Putamen (tissue), 1 donor: ENCODE measurements around the gene GDPGP1.
"Not testable (repeated sequence)": the region's sequence is repeated elsewhere in the genome, so short reads cannot be mapped to it uniquely, and the experiment has no call there.

Experiments
- DNase-seq: peaks from one replicate; pipeline ENCODE4 v3.0.0-alpha.2; 2016; ENCODE audit warnings: low spot score

GDPGP1 gene

DNA sequence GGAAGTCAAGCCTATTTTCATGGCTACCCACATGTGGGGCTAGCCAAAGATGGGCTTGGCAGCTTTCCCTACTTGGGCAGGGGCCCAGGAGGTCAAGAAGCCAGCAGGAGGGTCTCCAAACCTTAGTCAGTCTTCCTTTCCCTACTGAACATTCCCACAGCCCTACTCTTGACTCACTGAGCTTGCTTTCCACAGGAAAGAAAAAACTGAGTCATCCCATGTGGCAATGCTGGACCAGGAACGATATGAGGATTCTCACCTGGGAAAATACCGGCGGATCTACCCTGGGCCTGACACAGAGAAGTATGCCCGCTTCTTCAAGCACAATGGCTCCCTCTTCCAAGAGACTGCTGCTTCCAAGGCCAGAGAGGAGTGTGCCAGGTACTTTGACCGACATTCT, 27.8 kb downstream of the GDPGP1 start:
- DNase-seq = no peak

DNA sequence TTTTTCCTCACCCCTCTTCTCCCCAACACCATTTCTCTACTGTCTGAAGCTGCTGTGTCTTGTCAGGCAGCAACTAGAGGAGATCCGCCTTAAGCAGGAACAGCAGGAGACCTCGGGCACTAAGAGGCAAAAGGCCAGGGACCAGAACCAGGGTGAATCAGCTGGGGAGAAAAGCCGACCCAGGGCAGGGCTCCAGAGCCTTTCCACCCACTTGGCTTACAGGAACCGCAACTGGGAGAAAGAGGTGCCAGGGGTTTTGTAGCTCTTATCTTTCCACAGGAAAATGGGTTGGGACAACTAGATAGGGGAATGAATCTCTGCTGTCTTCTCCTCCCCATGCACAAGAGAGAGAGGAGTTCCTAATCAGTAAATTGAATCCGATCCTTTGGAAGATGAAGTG, 28.4 kb downstream of the GDPGP1 start:
- no peak for DNase-seq

DNA sequence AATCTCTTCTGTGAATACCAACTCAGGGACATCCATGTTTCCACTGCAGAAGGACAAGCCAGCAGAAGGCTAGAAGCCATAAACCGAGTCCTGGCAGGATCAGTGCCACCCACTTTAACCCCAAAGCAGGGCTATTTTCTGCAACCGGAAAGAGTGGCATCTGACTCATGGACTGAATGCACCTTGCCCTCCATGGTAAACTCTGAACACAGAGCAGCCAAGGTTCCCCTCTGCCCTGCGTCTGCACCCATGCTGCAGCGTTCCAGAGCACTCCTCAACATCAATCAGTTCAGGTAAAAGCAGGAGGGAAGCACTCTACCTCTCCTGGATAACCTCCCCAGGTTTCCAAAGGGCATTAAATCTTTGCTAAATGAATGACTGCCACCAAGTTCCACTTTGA, 30.7 kb downstream of the GDPGP1 start:
- no peak for DNase-seq

DNA sequence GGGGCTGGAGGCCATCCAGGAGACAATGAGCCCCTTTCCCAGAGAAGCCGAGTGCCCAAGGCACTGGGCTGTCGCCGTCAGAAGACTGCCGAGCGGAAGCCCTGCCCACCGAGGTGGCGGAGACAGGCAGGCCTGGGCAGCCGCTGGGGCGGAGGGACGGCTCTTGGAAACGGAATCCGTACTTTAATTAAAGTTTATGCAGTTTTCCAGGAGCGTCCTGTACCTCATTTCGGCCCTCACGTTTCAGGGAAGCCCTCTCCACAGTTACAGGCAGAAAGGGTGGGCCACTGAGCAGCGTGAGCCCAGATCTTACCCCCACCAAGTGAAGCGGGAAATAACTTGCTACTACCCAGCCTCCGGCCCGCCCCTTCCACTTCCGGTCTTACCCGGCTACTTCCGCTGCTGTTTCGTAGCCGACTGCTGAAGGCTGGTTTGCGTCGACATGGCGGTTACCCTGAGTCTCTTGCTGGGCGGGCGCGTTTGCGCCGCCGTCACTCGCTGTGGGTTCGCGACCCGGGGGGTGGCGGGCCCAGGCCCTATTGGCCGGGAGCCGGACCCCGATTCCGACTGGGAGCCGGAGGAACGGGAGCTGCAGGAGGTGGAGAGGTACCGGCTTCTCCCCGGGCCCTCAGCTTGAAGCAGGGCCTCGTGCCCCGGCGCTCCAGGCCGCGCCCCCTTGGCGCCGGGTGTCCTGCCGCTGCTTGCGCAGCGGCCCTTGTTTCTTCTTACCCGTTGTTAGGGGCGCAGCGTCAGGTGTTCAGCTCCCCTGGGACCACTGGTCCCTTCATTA, 31.5 kb downstream of the GDPGP1 start, which contains the start of gene NGRN:
Gene NGRN, plus strand, starts transcription at position 402 of the 790 bp plus-strand sequence. Its CDS starts 41 bp downstream, at position 443.
- peak; percentile 95 for DNase-seq

DNA sequence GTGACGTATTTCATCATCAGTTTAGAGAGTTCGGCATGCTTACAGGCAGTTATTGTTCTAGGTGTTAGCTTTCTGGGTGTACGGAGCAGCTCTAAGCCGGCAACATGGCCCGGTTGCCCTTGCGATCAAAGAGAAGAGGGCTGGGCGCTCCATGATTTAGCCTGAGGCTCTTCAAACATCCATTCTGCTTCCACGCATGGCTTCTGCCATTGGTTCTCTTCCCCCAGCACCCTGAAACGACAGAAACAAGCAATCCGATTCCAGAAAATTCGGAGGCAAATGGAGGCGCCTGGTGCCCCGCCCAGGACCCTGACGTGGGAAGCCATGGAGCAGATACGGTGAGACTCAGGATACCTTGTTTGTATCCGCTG, 32.0 kb downstream of the GDPGP1 start:
- DNase-seq = peak; percentile 38

DNA sequence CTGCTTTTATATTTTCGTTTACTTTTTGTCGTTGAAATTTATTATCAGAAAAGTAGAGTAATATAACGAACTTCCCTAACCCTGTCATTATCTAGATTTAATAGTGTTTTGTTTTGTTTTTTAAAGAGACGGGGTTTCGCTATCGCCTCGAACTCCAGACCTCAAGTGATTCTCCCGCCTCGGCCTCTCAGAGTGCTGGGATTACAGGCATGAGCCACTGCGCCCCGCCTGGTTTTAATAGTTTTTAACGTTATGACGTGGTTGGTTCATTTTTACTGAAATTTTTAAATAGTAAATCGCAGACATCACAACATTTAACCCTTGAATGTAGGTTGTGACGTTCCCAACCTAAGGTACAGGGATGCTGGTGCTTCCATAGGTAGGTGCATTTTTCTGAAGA, 32.5 kb downstream of the GDPGP1 start:
- peak; percentile 14 for DNase-seq

DNA sequence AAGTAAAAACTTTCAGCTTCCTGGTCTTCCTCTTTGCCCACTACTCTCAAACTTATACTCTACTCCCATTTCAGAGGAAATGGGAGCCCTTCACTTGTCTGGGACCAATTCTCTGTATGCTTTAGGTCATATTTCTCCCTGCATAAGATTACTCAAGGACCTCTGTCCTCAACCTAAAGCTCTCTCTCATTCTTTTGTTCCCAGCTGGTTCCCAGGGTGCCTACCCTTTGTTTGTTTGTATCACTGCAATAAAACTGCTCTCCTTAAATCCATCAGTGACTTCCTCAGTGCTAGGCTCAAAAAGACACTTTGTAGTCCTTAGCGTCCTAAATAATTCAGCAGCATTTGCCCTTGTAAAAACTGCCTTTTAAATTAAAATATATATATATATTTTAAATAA, 34.4 kb downstream of the GDPGP1 start:
- no peak for DNase-seq

DNA sequence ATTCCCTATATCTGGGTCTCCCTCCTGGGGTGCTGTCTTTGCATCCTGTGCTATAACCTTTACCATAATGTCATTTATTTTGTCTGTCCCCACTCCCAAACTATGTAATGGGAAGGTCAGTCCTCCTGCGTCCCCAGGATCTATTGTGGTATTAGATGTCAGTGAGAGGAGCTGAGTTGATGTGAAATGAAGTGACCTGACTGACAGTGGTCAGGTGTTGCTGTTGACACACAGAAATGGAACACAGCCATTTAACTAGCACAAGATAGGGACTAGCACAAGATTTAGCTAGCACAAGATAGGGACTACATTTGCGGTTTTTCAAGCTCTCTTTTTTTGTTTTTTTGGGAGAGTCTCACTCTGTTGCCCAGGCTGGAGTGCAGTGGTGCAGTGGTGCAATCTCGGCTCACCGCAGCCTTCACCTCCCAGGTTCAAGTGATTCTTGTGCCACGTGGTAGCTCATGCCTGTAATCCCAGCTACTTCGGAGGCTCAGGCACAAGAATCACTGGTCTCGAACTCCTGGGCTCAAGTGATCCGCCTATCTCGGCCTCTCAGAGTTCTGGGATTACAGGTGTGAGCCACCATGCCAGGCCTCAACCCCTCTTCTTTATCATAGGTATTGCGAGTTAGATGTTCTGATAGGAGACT, 36.6 kb downstream of the GDPGP1 start:
- no peak for DNase-seq

DNA sequence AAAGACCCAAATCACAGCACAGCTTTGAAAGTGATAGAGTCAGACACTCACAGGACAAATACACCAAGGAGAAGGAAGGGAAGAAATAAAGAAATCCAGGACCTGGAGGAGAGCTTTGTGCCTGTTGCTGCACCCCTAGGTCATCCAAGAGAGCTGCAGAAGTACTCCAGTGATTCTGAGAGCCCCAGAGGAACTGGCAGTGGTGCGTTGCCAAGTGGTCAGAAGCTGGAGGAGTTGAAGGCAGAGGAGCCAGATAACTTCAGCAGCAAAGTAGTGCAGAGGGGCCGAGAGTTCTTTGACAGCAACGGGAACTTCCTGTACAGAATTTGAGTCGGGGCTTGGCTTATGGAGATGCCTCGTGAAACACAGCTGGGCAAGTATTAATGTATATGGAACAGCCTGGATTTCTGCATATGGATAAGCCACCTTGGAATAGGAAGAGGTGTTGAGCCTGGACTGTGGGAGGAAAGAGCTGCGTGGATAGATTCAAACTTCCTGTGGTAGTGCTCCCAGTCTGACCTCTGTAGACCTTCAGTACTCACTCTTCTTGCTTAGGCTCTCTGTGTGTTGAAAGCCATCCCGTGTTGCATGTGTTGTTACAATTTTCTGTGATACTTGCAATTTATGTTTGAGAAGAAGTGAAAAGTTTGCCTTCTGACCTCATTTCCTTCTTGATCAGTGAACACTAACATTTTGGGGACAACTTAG, 37.6 kb downstream of the GDPGP1 start:
- no peak for DNase-seq

DNA sequence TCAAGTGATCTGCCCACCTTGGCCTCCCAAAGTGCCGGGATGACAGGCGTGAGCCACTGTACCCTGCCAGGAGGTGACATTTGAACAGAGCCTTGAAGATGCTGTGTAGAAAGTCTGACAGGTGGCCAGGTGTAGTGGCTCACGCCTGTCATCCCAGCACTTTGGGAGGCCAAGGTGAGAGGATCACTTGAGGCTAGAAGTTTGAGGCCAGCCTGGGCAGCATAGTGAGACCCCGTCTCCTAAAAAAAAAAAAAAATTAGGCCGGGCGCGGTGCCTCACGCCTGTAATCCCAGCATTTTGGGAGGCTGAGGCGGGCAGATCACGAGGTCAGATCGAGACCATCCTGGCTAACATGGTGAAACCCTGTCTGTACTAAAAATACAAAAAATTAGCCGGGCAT, 44.5 kb downstream of the GDPGP1 start:
- DNase-seq = not testable (repeated sequence)

DNA sequence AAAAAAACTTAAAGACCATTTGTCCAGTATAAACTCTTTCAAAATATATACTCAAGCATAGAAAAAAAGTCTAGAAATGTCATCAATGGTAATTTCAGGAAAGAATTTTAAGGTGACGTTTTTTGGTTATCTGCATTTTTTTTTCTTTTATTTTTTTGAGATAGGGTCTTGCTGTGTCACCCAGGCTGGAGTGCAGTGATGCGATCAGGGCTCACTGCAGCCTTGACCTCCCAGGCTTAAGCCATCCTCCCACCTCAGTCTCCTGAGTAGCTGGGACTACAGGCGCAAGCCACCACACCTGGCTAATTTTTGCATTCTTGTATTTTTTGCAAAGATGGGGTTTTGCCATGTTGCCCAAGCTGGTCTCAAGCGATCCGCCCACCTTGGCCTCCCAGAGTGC, 46.7 kb downstream of the GDPGP1 start:
- not testable (repeated sequence) for DNase-seq

DNA sequence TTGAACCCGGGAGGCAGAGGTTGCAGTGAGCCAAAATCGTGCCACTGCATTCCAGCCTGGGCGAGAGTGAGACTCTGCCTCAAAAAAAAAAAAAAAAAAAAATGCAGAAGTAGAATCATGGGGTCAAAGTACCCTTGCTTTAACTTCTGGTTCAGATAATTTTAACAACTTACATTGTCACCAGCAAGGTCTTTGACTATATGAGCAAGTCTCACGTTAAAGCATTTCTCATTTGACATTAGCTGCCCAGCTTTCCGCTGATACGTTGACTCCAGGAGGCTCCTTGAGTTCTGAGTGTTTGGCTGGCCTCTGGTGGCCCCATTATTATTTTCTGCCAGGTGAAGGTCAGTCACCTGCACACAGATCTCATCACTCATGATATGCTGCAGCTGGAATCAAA, 47.6 kb downstream of the GDPGP1 start:
- DNase-seq = not testable (repeated sequence)

DNA sequence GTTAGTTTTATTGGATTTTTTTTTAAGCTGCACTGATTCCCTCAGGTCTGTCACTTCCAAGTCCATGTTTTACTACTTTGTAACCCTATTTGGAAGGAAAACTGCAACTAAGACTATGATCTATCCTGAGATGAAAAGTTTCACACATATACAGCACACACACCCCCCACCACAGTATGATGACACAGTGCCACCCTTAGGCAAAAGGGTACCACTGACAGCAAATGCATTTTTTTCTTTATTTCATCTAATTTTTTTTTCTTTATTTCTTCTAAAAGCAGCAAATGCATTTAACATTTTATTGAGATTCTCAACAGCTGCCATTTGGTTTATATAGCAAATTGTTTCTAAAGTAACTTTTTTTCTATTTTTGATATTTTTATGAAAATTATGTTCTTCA, 52.7 kb downstream of the GDPGP1 start:
- DNase-seq = no peak

DNA sequence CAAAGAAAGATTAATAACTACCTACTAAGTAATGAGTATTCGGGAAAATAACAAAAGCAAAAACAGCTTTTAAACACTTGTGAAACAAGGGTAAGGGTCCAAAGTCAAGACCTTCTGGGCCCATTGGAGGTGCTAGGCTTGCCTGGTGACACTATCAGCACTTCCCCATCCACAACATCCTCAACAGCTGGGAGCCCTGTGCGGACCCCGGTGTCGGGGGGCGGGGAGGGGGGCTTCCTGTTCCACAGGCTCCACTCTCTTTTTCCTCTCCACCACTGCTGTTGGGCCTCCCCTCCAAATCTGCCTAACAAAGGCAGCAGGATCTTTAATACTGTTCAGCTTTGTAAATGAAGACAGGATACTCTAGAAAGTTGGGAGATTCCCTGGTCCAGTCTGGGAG, 53.1 kb downstream of the GDPGP1 start:
- no peak for DNase-seq

DNA sequence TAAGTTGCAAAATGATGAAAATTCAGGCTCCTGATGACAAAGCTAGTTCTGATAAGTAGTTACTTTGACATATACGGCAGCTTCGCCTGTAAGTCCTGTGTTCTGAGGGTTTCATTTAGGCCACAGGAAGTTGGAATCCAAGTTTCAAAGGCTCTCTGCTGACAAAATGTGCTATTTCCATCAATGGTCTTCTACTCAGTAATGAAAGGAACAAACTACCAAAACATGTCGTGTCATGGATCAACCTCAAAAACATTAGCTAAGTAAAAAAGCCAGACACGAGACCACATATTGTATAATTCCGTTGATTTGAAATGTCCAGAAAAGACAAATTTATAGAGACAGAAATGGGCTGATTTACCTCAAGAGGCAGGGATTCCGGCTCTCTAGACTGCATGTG, 53.9 kb downstream of the GDPGP1 start:
- DNase-seq = no peak

DNA sequence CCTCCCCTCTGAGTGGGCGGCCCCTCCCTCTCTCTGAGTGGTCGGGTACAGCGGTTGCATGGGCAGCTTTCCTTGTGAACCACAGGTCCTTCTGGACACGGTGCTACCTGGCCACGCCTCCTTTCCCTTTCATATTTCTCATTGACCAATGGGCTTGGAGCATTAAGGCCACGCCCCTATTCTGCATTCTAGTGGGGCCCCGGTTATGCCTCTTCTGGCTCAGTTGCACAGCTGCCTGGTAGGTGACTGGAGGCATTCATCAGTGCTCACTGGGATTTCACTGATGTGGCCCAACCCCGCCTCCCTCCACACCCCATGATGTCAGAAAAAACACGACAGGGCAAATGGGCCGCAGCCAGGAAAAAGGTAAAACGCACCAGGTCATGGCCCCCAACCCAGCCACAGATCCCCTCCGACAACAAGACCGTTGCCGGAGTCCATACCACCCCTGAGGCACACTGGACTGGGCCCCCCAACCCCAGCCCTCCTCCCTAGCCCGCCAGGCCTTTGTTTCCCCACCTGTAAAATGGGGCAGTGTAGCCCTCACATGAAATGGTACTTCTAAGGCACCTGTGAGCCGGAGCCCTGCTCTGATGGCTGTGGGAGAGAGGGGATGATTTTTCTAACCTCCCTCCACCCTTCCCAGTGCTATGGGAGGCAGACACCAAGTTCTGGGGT, 57.8 kb downstream of the GDPGP1 start:
- DNase-seq = no peak

DNA sequence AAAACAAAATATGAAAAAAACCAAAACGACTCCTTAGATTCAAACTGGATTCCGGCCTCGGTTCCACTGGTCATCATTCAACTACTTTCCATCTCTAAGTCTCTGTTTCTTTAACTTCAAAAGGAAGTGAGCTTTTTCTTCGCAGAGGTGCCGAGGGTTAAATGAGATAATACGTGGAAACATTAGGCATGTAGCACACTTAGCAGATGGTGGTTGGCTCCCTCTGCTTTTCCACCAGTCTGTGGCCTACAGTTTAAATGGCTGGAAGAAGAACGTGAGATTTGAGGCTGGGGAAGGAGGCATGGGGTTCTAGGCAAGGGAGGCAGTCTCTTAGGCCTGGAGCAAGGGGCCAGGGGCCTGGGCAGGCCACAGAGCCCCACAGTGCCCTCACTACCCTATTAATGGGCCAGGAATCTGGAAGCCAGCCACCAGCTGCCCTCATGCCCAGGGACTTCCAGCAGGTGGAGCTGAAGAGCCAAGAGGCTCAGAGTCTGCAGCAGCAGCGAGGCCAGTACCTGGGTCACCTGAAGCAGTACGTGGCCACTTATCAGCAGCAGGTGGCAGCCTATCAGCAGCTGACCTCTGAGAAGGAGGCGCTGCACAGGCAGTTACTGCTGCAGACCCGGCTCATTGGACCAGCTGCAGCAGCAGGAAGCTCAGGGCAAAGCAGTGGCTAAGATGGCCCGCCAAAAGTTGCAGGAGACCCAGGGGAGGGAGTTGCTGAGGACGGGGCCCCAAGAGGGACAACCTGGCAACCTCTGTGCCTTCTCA, 59.2 kb downstream of the GDPGP1 start:
- not testable (repeated sequence) for DNase-seq

DNA sequence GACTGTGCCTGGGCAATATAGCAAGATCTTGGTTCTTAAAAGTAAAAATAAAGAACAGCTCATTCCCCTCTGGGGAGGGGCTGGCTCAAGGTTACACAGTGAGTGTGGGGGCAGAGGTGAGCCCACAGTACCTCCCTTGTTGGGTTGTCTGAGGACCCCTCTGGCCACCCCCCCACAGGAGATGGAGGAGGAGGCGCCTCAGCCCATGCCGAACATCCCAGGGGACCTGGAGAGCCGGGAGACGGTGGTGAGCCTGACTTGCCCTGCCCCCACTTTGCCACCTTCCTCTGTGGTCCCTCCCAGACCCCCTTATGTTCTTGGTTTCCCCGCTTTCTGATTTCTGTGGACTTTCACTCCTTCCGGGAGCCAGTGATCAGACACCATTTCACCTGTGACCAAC, 60.1 kb downstream of the GDPGP1 start:
- no peak for DNase-seq

DNA sequence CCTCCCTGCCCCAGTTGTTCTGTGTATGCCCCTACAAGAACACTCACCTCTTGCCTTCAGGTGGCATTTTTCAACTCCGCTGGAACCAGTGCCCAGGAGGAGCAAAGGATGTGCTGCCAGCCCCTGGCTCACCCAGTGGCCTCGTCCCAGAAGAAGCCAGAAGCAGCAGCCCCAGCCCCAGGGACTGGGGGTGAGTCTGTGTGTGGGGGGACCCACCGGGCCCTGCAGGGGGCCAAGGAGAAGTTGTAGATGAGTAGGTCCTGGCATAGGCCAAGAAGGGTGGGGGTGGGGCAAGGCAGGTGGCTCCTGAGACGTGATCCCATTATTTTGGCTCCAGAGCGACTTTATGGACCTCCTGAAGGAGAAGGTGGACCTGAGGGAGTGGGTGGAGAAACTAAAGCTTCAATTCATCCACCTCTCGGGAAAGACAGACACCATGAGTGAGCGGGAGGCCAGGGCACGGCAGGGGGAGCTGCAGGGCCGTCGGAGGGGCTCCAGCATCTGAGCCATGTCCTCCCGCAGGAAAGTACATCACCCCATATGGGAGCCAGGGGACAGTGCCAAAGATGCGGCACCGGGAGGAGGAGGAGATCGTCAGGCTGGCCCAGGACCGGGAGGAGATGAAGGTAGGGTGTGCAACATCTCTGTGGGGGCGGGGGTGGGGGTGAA, 60.7 kb downstream of the GDPGP1 start:
- no peak for DNase-seq

DNA sequence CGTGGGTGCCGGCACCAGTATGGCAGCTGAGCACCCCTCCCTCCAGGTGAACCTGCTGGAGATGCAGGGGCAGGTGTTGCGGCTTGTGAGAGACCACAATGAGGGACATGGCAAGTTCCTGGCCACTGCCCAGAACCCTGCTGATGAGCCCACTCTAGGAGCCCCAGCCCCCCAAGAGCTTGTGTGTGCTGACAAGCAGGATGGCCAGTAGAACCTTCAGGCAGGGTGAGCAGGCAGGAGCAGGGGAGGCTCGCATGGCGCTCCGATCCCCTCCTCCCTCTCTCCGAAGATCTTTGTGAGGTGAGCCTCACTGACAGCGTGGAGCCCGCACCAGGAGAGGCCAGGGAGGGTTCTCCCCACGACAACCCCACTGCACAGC, 61.2 kb downstream of the GDPGP1 start:
- no peak for DNase-seq
